MM.1S (cell line): Measurements from ENCODE around the gene PUM1.
A peak's percentile ranks its signal among the peaks of the same experiment; 100 is the strongest.

Experiments used
- DNase-seq: peaks from one replicate; pipeline ENCODE4 v3.0.0-alpha.2; 2015
- H2AFZ ChIP-seq: fragments of 300-600 bp; sonication (generic); 2 replicates; pipeline ENCODE4 v1.6.0; 2016; ENCODE audit warnings: antibody characterized with exemption, low read length
- H3F3A ChIP-seq: fragments of 300-600 bp; sonication (generic); 2 replicates; pipeline ENCODE4 v1.6.1; 2016; ENCODE audit warnings: mild to moderate bottlenecking, antibody characterized with exemption, low read length, moderate library complexity, mixed read lengths; ENCODE audit not compliant: insufficient read depth
- H3K27ac ChIP-seq: fragments of 300-600 bp; sonication (generic); 2 replicates; pipeline ENCODE4 v1.5.1; 2016; ENCODE audit warnings: mild to moderate bottlenecking, low read length
- H3K27me3 ChIP-seq: fragments of 300-600 bp; sonication (generic); replicated peaks from 2 replicates; pipeline ENCODE4 v1.6.0; 2016; ENCODE audit warnings: low read length; ENCODE audit not compliant: insufficient read depth
- H3K36me3 ChIP-seq: fragments of 300-600 bp; sonication (generic); replicated peaks from 2 replicates; pipeline ENCODE4 v1.6.1; 2016; ENCODE audit warnings: mild to moderate bottlenecking, low read length, mixed read lengths; ENCODE audit not compliant: insufficient read depth
- H3K4me1 ChIP-seq: fragments of 300-600 bp; sonication (generic); 2 replicates; pipeline ENCODE4 v1.6.1; 2016; ENCODE audit warnings: low read length, mixed read lengths
- H3K4me2 ChIP-seq: fragments of 300-600 bp; sonication (generic); 2 replicates; pipeline ENCODE4 v1.6.0; 2016; ENCODE audit warnings: low read depth, low read length
- H3K4me3 ChIP-seq: fragments of 300-600 bp; sonication (generic); 2 replicates; pipeline ENCODE4 v1.5.1; 2016; ENCODE audit warnings: low read length, mixed read lengths
- H3K79me2 ChIP-seq: fragments of 300-600 bp; sonication (generic); 2 replicates; pipeline ENCODE4 v1.6.1; 2016; ENCODE audit warnings: mixed run types, low read length, mixed read lengths
- H3K9ac ChIP-seq: fragments of 300-600 bp; sonication (generic); 2 replicates; pipeline ENCODE4 v1.6.1; 2016; ENCODE audit warnings: low read length, mixed read lengths
- H3K9me2 ChIP-seq: fragments of 300-600 bp; sonication (generic); replicated peaks from 2 replicates; pipeline ENCODE4 v1.6.1; 2016; ENCODE audit warnings: mild to moderate bottlenecking, low read length, mixed read lengths; ENCODE audit not compliant: insufficient read depth
- H3K9me3 ChIP-seq: fragments of 300-600 bp; sonication (generic); replicated peaks from 2 replicates; pipeline ENCODE4 v1.6.1; 2016; ENCODE audit warnings: mild to moderate bottlenecking, low read length, mixed read lengths; ENCODE audit not compliant: insufficient read depth
- H4K20me1 ChIP-seq: fragments of 300-600 bp; sonication (generic); 2 replicates; pipeline ENCODE4 v1.6.1; 2016; ENCODE audit warnings: mild to moderate bottlenecking, low read length, moderate library complexity, mixed read lengths; ENCODE audit not compliant: insufficient read depth
- CTCF ChIP-seq: fragments of 300-600 bp; sonication (generic); IDR thresholded peaks from 2 replicates; pipeline ENCODE4 v1.5.1; 2016; ENCODE audit warnings: antibody characterized with exemption, low read length, mixed read lengths
- EZH2 ChIP-seq: fragments of 300-600 bp; sonication (generic); optimal IDR thresholded peaks from 2 replicates; pipeline ENCODE3; 2017; ENCODE audit warnings: low read depth, mild to moderate bottlenecking, antibody characterized with exemption, low read length, mixed read lengths
- EZH2phosphoT487 ChIP-seq: fragments of 300-600 bp; sonication (generic); IDR thresholded peaks from 2 replicates; pipeline ENCODE4 v1.6.1; 2018; ENCODE audit warnings: antibody characterized with exemption, low read length

The PUM1 gene

GRCh38 chr1:30907481-30908315 lies 157.8 kb downstream of the PUM1 start:
- peaks cover 40% of the 10 kb centered on the region for H3K27me3 ChIP-seq
- no peaks in the 10 kb centered on the region for H3K36me3 ChIP-seq
- no peak overlapping the region for H3K27ac ChIP-seq
- TF ChIP-seq CTCF (no peak), EZH2phosphoT487 (no peak), EZH2 (no peak)
- no peaks in the 10 kb centered on the region for H3F3A ChIP-seq
- no peaks in the 10 kb centered on the region for H3K9me3 ChIP-seq
- no peaks in the 10 kb centered on the region for H4K20me1 ChIP-seq
- H2AFZ ChIP-seq: no peak overlapping the region
- no peak for DNase-seq
- H3K9ac ChIP-seq: no peak overlapping the region
- H3K4me2 ChIP-seq: peak overlapping the region; percentile 21; the same call in 1 of the 2 replicates
- no peaks in the 10 kb centered on the region for H3K4me1 ChIP-seq
- no peak overlapping the region for H3K4me3 ChIP-seq
- no peaks in the 10 kb centered on the region for H3K79me2 ChIP-seq
- no peaks in the 10 kb centered on the region for H3K9me2 ChIP-seq

- Histone ChIP-seq H3K4me2 (no peak overlapping the region), H3F3A (no peaks in the 10 kb centered on the region), H3K27ac (no peak overlapping the region), H4K20me1 (no peaks in the 10 kb centered on the region), H3K4me1 (no peaks in the 10 kb centered on the region), H3K79me2 (no peaks in the 10 kb centered on the region), H3K9me3 (no peaks in the 10 kb centered on the region), H3K9me2 (no peaks in the 10 kb centered on the region), H2AFZ (no peak overlapping the region), H3K4me3 (no peak overlapping the region), H3K36me3 (no peaks in the 10 kb centered on the region), H3K27me3 (peaks cover 40% of the 10 kb centered on the region), H3K9ac (no peak overlapping the region)
- TF ChIP-seq EZH2 (no peak), EZH2phosphoT487 (no peak), CTCF (no peak)
- DNase-seq: no peak
Observed at GRCh38 chr1:30906631-30907441, 158.7 kb downstream of the PUM1 start.

GRCh38 chr1:30905916-30906620 lies 159.4 kb downstream of the PUM1 start:
- TF ChIP-seq CTCF: no peak
- no peak for TF ChIP-seq EZH2
- no peak for TF ChIP-seq EZH2phosphoT487
- H3K9me2 ChIP-seq: no peaks in the 10 kb centered on the region
- no peak overlapping the region for H3K4me2 ChIP-seq
- no peak overlapping the region for H2AFZ ChIP-seq
- H3K79me2 ChIP-seq: no peaks in the 10 kb centered on the region
- H3K9ac ChIP-seq: no peak overlapping the region
- no peak overlapping the region for H3K27ac ChIP-seq
- H3K4me3 ChIP-seq: no peak overlapping the region
- H3K9me3 ChIP-seq: no peaks in the 10 kb centered on the region
- H3F3A ChIP-seq: no peaks in the 10 kb centered on the region
- peaks cover 40% of the 10 kb centered on the region for H3K27me3 ChIP-seq
- H4K20me1 ChIP-seq: no peaks in the 10 kb centered on the region
- no peaks in the 10 kb centered on the region for H3K4me1 ChIP-seq
- no peak for DNase-seq
- no peaks in the 10 kb centered on the region for H3K36me3 ChIP-seq
